Adrenal gland (tissue), 12 donors: ENCODE data around the gene MYO9A. TPM values are rescaled to one million over a fixed set of nuclear protein-coding genes. Genes with fewer than 3 reads are reported as not detected.

Source experiments
- DNase-seq, 7 donors: peaks; one replicate each; pipeline ENCODE4 v3.0.0-alpha.2; 2019 to 2020
- H3K27ac ChIP-seq, 5 donors: fragments of 200-600 bp; sonication (generic) in 4 of 5; 1 replicate in 3 of 5; 2 replicates in 2 of 5; pipeline versions ENCODE4 v1.5.1 to v1.8.0; 2016 to 2020; ENCODE audit warnings: mild to moderate bottlenecking in 1 of 5
- H3K27me3 ChIP-seq: fragments of 200-600 bp; 2 replicates; pipeline ENCODE4 v1.8.0; 2021
- H3K36me3 ChIP-seq, 2 donors: fragments of 200-600 bp; replicated peaks in 1 of 2; 1 replicate in 1 of 2; 2 replicates in 1 of 2; pipeline versions ENCODE4 v1.5.1 to v1.8.0; 2018 to 2022
- H3K4me1 ChIP-seq, 2 donors: fragments of 200-600 bp; replicated peaks in 1 of 2; 1 replicate in 1 of 2; 2 replicates in 1 of 2; pipeline versions ENCODE4 v1.5.1 to v1.8.0; 2018 to 2021
- H3K4me3 ChIP-seq, 4 donors: fragments of 200-600 bp; sonication (generic) in 3 of 4; one replicate each; pipeline ENCODE4 v1.5.1; 2016 to 2018
- H3K9me3 ChIP-seq, 3 donors: fragments of 200-600 bp; sonication (generic) in 1 of 3; replicated peaks in 1 of 3; 1 replicate in 2 of 3; 2 replicates in 1 of 3; pipeline versions ENCODE4 v1.5.1 to v1.8.0; 2016 to 2021
- CTCF ChIP-seq, 6 experiments: fragments of 450-650 bp in 4 of 6; fragments of 200-600 bp in 2 of 6; sonication (generic) in 1 of 6; IDR thresholded peaks; 1 replicate in 5 of 6; 2 replicates in 1 of 6; pipeline versions ENCODE4 v1.5.1 to v1.8.0; 2016 to 2021; ENCODE audit warnings: antibody characterized with exemption in 6 of 6, mild to moderate bottlenecking in 2 of 6, moderate library complexity in 1 of 6
- POLR2A ChIP-seq, 2 donors: fragments of 450-650 bp; IDR thresholded peaks; one replicate each; pipeline ENCODE4 v1.6.1; 2017; ENCODE audit warnings: antibody characterized with exemption in 2 of 2, mild to moderate bottlenecking in 2 of 2, moderate library complexity in 1 of 2
- WGBS, 4 donors: extraction: QIAGEN DNeasy Blood & Tissue Kit in 2 of 4; methylation state at CpG; one replicate each; pipeline versions ENCODE4 v1.1.5 to v1.1.7; 2013 to 2017; 5-methylcytosine and 5-hydroxymethylcytosine counted together
- intact Hi-C, 2 donors: fragments of 100-400 bp; cut with DNase I; formaldehyde crosslinking; loops; one replicate each; pipeline versions ENCODE4 v1.14.1 to v1.15.0; 2022 to 2023
- polyA plus RNA-seq, 3 donors: library from polyadenylated mRNA; stranded (reverse); fragments of 200-250 nt in 2 of 3; fragments of 350-450 nt in 1 of 3; fragmentation: Illumina TruSeq in 1 of 3; extraction: RNeasy Lipid Tissue Mini Kit (QIAGEN cat#74804) in 1 of 3; gene quantifications; one replicate each; pipeline ENCODE4 v1.2.3, GENCODE V29; 2013 to 2014
- total RNA-seq, 9 donors: library from RNA; depleted of rRNA in 4 of 9; stranded (reverse); fragments of >200 nt in 4 of 9; fragments of 120-200 nt in 1 of 9; fragmentation: NEBNext Ultra II Directional in 1 of 9; extraction: Animal tissue kit (Norgen Biotek cat#: 25700) in 1 of 9; gene quantifications; one replicate each; pipeline versions ENCODE4 v1.1.0 to v1.2.4, GENCODE V29; 2013 to 2023
- donor health status: healthy with polysubstance abuse.
- donor health status: Bipolar disorder and iron deficiency.
- donor health status: DM: yes; HTN: yes; CAD: no.
- donor health status: DM: no; HTN: no; CAD: no.
- donor health status: DM: no; HTN: no; CAD: no.
- donor health status: DM: yes; HTN: yes; CAD: no.

MYO9A gene
- total and polyA plus RNA-seq, 12 donors = 3.0 to 34.0 (median 19.8) TPM

DNA sequence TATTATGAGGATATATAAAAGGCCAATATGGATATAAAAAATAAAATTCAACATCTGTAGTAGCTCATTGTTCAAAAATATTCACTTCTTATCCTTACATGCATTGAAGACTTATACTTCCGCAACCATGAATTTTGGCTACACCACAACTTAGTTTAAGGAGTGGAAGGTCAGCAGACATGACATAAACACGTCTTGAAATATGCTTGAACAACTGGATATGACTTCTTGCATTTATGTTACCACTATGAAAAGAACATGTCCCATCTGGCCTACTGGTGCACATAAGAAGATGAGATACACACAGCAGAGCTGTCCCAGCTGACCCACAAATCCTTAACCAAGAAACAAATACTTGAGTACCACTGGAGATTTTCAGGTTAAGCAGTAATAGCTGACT, 52.1 kb downstream of the MYO9A start:
- 88 to 100% (median 92%) methylated on average over 2 of the region's 2 CpGs for WGBS, 4 donors
- Histone ChIP-seq H3K9me3 (no peaks in the 10 kb centered on the region), H3K36me3 (no peaks in the 10 kb centered on the region), H3K27me3 (no peaks in the 10 kb centered on the region), H3K27ac (no peak overlapping the region), H3K4me3 (no peak overlapping the region), H3K4me1 (no peaks in the 10 kb centered on the region)
- DNase-seq = no peak
- intact Hi-C loops = no loop called here
- TF ChIP-seq POLR2A (IDR thresholded peaks at IDR 0.05) = no peak
- TF ChIP-seq CTCF (IDR thresholded peaks at IDR 0.05) = no peak

- intact Hi-C loops = no loop called here
- no peak for DNase-seq
These were observed 54.8 kb downstream of the MYO9A start for GRCh38 chr15:72063186-72063585.

DNA sequence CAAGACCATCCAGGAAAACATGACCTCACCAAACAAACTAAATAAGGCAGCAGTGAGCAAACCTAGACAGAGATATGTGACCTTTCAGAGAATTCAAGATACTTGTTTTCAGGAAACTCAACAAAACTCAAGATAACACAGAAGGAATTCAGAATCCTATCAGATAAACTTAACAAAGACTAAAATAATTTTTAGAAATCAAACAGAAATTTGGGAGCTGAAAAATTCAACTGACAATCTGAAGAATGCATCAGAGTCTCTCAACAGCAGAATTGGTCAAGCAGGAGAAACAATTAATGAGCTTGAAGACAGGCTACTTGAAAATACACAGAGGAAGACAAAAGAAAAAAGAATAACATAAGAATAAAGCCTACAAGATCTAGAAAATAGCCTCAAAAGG, 55.6 kb downstream of the MYO9A start:
- Histone ChIP-seq H3K27me3 (no peaks in the 10 kb centered on the region), H3K27ac (no peak overlapping the region), H3K4me3 (no peak overlapping the region), H3K4me1 (peaks cover 3 to 5% of the 10 kb centered on the region in 2 donors), H3K36me3 (no peaks in the 10 kb centered on the region), H3K9me3 (no peaks in the 10 kb centered on the region)
- TF ChIP-seq CTCF (IDR thresholded peaks at IDR 0.05) (no peak), POLR2A (IDR thresholded peaks at IDR 0.05) (no peak)
- intact Hi-C loops = no loop called here
- no peak for DNase-seq

More at GRCh38 chr15:72063186-72063585, 54.8 kb downstream of the MYO9A start:
- no peak overlapping the region for H3K4me3 ChIP-seq
- H3K36me3 ChIP-seq = no peaks in the 10 kb centered on the region
- H3K27ac ChIP-seq = no peak overlapping the region
- H3K27me3 ChIP-seq = no peaks in the 10 kb centered on the region
- H3K4me1 ChIP-seq = no peaks in the 10 kb centered on the region
- TF ChIP-seq POLR2A (IDR thresholded peaks at IDR 0.05) = no peak
- no peak for TF ChIP-seq CTCF (IDR thresholded peaks at IDR 0.05)
- no peaks in the 10 kb centered on the region for H3K9me3 ChIP-seq

GRCh38 chr15:72060687-72061250, 57.2 kb downstream of the MYO9A start:
- no peak for DNase-seq
- no peaks in the 10 kb centered on the region for H3K9me3 ChIP-seq
- peaks cover 3 to 6% of the 10 kb centered on the region in 2 donors for H3K4me1 ChIP-seq
- H3K36me3 ChIP-seq = no peaks in the 10 kb centered on the region
- WGBS, 4 donors = 71 to 90% (median 77%) methylated on average over 2 of the region's 2 CpGs
- no peak for TF ChIP-seq CTCF (IDR thresholded peaks at IDR 0.05)
- TF ChIP-seq POLR2A (IDR thresholded peaks at IDR 0.05) = no peak
- H3K27me3 ChIP-seq = no peaks in the 10 kb centered on the region
- intact Hi-C loops = no loop called here
- H3K4me3 ChIP-seq = no peak overlapping the region
- H3K27ac ChIP-seq = no peak overlapping the region
